SU-DHL-6 (cell line): ENCODE measurements around the gene SYNJ1.

ENCODE experiments used
- H2AFZ ChIP-seq: fragments of 200-600 bp; sonication (generic); 2 replicates; pipeline ENCODE4 v1.6.1; 2014; ENCODE audit warnings: low read depth, mild to moderate bottlenecking, moderate library complexity, mixed read lengths, antibody characterized with exemption, low read length; ENCODE audit not compliant: severe bottlenecking
- H3F3A ChIP-seq: fragments of 200-600 bp; shearing (Covaris generic); 2 replicates; pipeline ENCODE4 v1.6.0; 2016; ENCODE audit warnings: antibody characterized with exemption, mild to moderate bottlenecking; ENCODE audit not compliant: insufficient read depth
- H3K27ac ChIP-seq: fragments of 200-600 bp; sonication (generic); 2 replicates; pipeline ENCODE4 v1.5.1; 2016; ENCODE audit warnings: low read depth, mild to moderate bottlenecking, low read length, moderate library complexity, mixed read lengths
- H3K27me3 ChIP-seq: fragments of 200-600 bp; sonication (generic), shearing (Covaris generic); 2 replicates; pipeline ENCODE4 v1.6.0; 2014; ENCODE audit warnings: mild to moderate bottlenecking, low read length
- H3K36me3 ChIP-seq: fragments of 200-600 bp; sonication (generic); 2 replicates; pipeline ENCODE4 v1.6.1; 2014; ENCODE audit warnings: mild to moderate bottlenecking, low read length, mixed read lengths
- H3K4me2 ChIP-seq: fragments of 300-600, 200-600 bp; shearing (Covaris generic), sonication (generic); 2 replicates; pipeline ENCODE4 v1.6.0; 2014; ENCODE audit warnings: low read length, low read depth, mild to moderate bottlenecking; ENCODE audit not compliant: poor library complexity, severe bottlenecking
- H3K4me3 ChIP-seq: fragments of 200-600 bp; sonication (generic); 2 replicates; pipeline ENCODE4 v1.5.1; 2014; ENCODE audit warnings: antibody characterized with exemption, low read length, mild to moderate bottlenecking, mixed read lengths; ENCODE audit not compliant: insufficient read depth, poor library complexity, severe bottlenecking
- H3K79me2 ChIP-seq: fragments of 200-600 bp; sonication (generic); 2 replicates; pipeline ENCODE4 v1.6.1; 2014; ENCODE audit warnings: mild to moderate bottlenecking, low read length, moderate library complexity; ENCODE audit not compliant: insufficient read depth
- H3K9ac ChIP-seq: fragments of 200-600 bp; sonication (generic); 2 replicates; pipeline ENCODE4 v1.7.0; 2014; ENCODE audit warnings: mild to moderate bottlenecking, low read length
- H3K9me2 ChIP-seq: fragments of 200-600 bp; sonication (generic); replicated peaks from 2 replicates; pipeline ENCODE4 v1.6.1; 2014; ENCODE audit warnings: low read length; ENCODE audit not compliant: insufficient read depth
- H3K9me3 ChIP-seq: fragments of 200-600 bp; sonication (generic); 2 replicates; pipeline ENCODE4 v1.6.1; 2014; ENCODE audit warnings: low read length, mixed read lengths; ENCODE audit not compliant: insufficient read depth
- H4K20me1 ChIP-seq: fragments of 200-600 bp; sonication (generic); 2 replicates; pipeline ENCODE4 v1.6.1; 2014; ENCODE audit warnings: low read depth, mild to moderate bottlenecking, antibody characterized with exemption, low read length, moderate library complexity, mixed read lengths
- CTCF ChIP-seq: fragments of 200-600 bp; sonication (generic); IDR thresholded peaks from one replicate; pipeline ENCODE4 v1.5.1; 2017; ENCODE audit warnings: antibody characterized with exemption, mild to moderate bottlenecking, low read length, moderate library complexity; ENCODE audit not compliant: insufficient read depth, poor library complexity, severe bottlenecking
- EZH2phosphoT487 ChIP-seq: fragments of 200-600 bp; sonication (generic), shearing (Covaris generic); conservative IDR thresholded peaks from 2 replicates; pipeline ENCODE4 v1.6.1; 2018; ENCODE audit warnings: mild to moderate bottlenecking, antibody characterized with exemption, low read length, moderate library complexity, mixed read lengths

The SYNJ1 gene

GRCh38 chr21:32580949-32581348, 146.9 kb downstream of the SYNJ1 start:
- Histone ChIP-seq H3K79me2 (no peaks in the 10 kb centered on the region), H3K4me3 (no peak overlapping the region), H3K36me3 (no peaks in the 10 kb centered on the region), H3K9ac (no peak overlapping the region), H4K20me1 (no peaks in the 10 kb centered on the region), H3K27ac (no peak overlapping the region), H3K4me2 (no peak overlapping the region), H2AFZ (no peak overlapping the region), H3K9me2 (no peaks in the 10 kb centered on the region), H3K27me3 (no peaks in the 10 kb centered on the region), H3K9me3 (no peaks in the 10 kb centered on the region), H3F3A (no peaks in the 10 kb centered on the region)
- TF ChIP-seq EZH2phosphoT487 (no peak), CTCF (no peak)
